GM11168 (cell line): ENCODE measurements around the gene CHRND.

Experiments
- in situ Hi-C: fragments of 300-500 bp; cut with MboI; formaldehyde crosslinking; loops from one replicate; pipeline ENCODE4 v1.12.0; 2022; ENCODE audit warnings: low sequenced_read_pairs; ENCODE audit not compliant: unreplicated experiment

The CHRND gene

GRCh38 chr2:232487385-232488096 is 38.4 kb upstream of the CHRND start, which contains the start of gene ECEL1:
Gene ECEL1 (minus strand): TSS chr2:232487834. CDS start chr2:232486653, 1,181 bp downstream.
- in situ Hi-C loops, result no loop called here

GRCh38 chr2:232488097-232488711 is 37.8 kb upstream of the CHRND start:
- in situ Hi-C loops, result no loop called here

GRCh38 chr2:232488721-232489300 is 37.1 kb upstream of the CHRND start:
- in situ Hi-C loops, result no loop called here

GRCh38 chr2:232489516-232490220 is 36.3 kb upstream of the CHRND start:
- in situ Hi-C loops, result no loop called here

GRCh38 chr2:232490221-232491138 is 35.5 kb upstream of the CHRND start:
- in situ Hi-C loops, result no loop called here

GRCh38 chr2:232491139-232491780 is 34.7 kb upstream of the CHRND start:
- in situ Hi-C loops, result no loop called here

GRCh38 chr2:232492236-232492848 is 33.6 kb upstream of the CHRND start:
- in situ Hi-C loops, result no loop called here

GRCh38 chr2:232492963-232493700 is 32.8 kb upstream of the CHRND start:
- in situ Hi-C loops, result no loop called here

GRCh38 chr2:232493701-232494474 is 32.1 kb upstream of the CHRND start:
- in situ Hi-C loops, result no loop called here

- in situ Hi-C loops, result no loop called here
Observed at GRCh38 chr2:232494542-232494941, 31.4 kb upstream of the CHRND start.

GRCh38 chr2:232495292-232495691 is 30.7 kb upstream of the CHRND start:
- in situ Hi-C loops, result no loop called here

- in situ Hi-C loops, result no loop called here
Observed at GRCh38 chr2:232496501-232497270, 29.3 kb upstream of the CHRND start.

- in situ Hi-C loops, result no loop called here
Observed at GRCh38 chr2:232497348-232497747, 28.6 kb upstream of the CHRND start.

GRCh38 chr2:232498452-232498851 is 27.5 kb upstream of the CHRND start:
- in situ Hi-C loops, result no loop called here

GRCh38 chr2:232501331-232501771 is 24.6 kb upstream of the CHRND start:
- in situ Hi-C loops, result no loop called here

- in situ Hi-C loops, result no loop called here
Observed at GRCh38 chr2:232501794-232502390, 24.1 kb upstream of the CHRND start.
